DMS 273 treated with DMSO at 0.1 percent for 48 hours (cell line): ENCODE data around the gene BAAT.
"Not testable (repeated sequence)": the region's sequence is repeated elsewhere in the genome, so short reads cannot be mapped to it uniquely, and the experiment has no call there.

Source experiments
- DNase-seq: peaks from one replicate; lab custom pipeline; 2025; lab: John Stamatoyannopoulos, UW

BAAT gene

GRCh38 chr9:101359679-101360078 is 25.1 kb downstream of the BAAT start:
- DNase-seq: no peak

- DNase-seq: no peak
These were observed 28.2 kb downstream of the BAAT start for GRCh38 chr9:101356619-101357018.

GRCh38 chr9:101354765-101355708 is 29.8 kb downstream of the BAAT start:
- DNase-seq: no peak

- no peak for DNase-seq
These were observed 30.6 kb downstream of the BAAT start for GRCh38 chr9:101354143-101354764.

- no peak for DNase-seq
These were observed 31.1 kb downstream of the BAAT start for GRCh38 chr9:101353683-101354082.

GRCh38 chr9:101352892-101353463 is 31.8 kb downstream of the BAAT start:
- DNase-seq: no peak

GRCh38 chr9:101350285-101350684 is 34.5 kb downstream of the BAAT start:
- no peak for DNase-seq

GRCh38 chr9:101342595-101342994 is 42.2 kb downstream of the BAAT start:
- no peak for DNase-seq

GRCh38 chr9:101341958-101342357 is 42.8 kb downstream of the BAAT start:
- DNase-seq: no peak

- DNase-seq: no peak
These were observed 47.6 kb downstream of the BAAT start for GRCh38 chr9:101337237-101337636.

- no peak for DNase-seq
These were observed 48.7 kb downstream of the BAAT start for GRCh38 chr9:101336091-101336490.

- no peak for DNase-seq
These were observed 50.7 kb downstream of the BAAT start for GRCh38 chr9:101333926-101334702.

GRCh38 chr9:101333490-101333889 is 51.3 kb downstream of the BAAT start:
- no peak for DNase-seq

GRCh38 chr9:101332362-101332761 is 52.4 kb downstream of the BAAT start:
- DNase-seq: no peak

GRCh38 chr9:101327422-101327909 is 57.3 kb downstream of the BAAT start:
- DNase-seq: not testable (repeated sequence)

- no peak for DNase-seq
These were observed 58.3 kb downstream of the BAAT start for GRCh38 chr9:101326501-101326900.

- no peak for DNase-seq
These were observed 58.8 kb downstream of the BAAT start for GRCh38 chr9:101326035-101326434.

GRCh38 chr9:101325053-101325452 is 59.8 kb downstream of the BAAT start:
- DNase-seq: no peak

GRCh38 chr9:101324245-101324804 is 60.5 kb downstream of the BAAT start:
- no peak for DNase-seq

GRCh38 chr9:101323129-101323528 is 61.7 kb downstream of the BAAT start:
- DNase-seq: no peak

GRCh38 chr9:101317735-101318134 is 67.1 kb downstream of the BAAT start:
- DNase-seq: no peak

- DNase-seq: no peak
These were observed 69.7 kb downstream of the BAAT start for GRCh38 chr9:101315112-101315450.
